ENCODE measurements around the gene XCL1.
"Not testable (repeated sequence)": the region's sequence is repeated elsewhere in the genome, so short reads cannot be mapped to it uniquely, and the experiment has no call there.

DNA sequence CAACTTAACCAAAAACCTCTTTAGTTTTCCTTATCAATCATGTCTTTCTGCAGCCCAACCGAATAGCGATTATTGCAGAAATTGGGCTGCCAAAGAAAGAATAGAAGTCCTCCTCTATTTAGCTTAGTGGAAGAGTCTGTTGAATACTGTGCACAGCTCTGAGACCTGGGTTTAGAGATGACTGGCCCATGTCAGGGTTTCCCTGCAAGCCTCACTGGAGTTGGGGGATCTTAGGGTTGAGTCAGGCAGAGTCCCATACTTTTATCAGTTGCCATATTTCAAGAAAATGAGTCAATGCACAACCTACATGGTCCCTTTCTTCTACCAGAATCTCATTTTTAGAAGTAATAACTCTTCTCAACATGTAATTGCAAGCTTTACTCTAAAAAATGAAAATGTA lies 3.9 kb downstream of the XCL1 start:
- TF ChIP-seq, protein P1, sequence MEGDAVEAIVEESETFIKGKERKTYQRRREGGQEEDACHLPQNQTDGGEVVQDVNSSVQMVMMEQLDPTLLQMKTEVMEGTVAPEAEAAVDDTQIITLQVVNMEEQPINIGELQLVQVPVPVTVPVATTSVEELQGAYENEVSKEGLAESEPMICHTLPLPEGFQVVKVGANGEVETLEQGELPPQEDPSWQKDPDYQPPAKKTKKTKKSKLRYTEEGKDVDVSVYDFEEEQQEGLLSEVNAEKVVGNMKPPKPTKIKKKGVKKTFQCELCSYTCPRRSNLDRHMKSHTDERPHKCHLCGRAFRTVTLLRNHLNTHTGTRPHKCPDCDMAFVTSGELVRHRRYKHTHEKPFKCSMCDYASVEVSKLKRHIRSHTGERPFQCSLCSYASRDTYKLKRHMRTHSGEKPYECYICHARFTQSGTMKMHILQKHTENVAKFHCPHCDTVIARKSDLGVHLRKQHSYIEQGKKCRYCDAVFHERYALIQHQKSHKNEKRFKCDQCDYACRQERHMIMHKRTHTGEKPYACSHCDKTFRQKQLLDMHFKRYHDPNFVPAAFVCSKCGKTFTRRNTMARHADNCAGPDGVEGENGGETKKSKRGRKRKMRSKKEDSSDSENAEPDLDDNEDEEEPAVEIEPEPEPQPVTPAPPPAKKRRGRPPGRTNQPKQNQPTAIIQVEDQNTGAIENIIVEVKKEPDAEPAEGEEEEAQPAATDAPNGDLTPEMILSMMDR (IDR thresholded peaks at IDR 0.05), result not testable (repeated sequence)
- TF ChIP-seq POLR2A (IDR thresholded peaks at IDR 0.05), result not testable (repeated sequence)

Data from vagina (tissue), 2 donors.